ENCODE results near the gene CCL26. TPM values are rescaled to one million over a fixed set of nuclear protein-coding genes. Genes with fewer than 3 reads are reported as not detected.

CCL26 gene
- polyA plus RNA-seq (2013, experiment 1 of 2), result 5.3 TPM
- 5.3 TPM for polyA plus RNA-seq (2013, experiment 2 of 2)

GRCh38 chr7:75772081-75773077 is at the start of gene CCL26:
Gene CCL26, minus strand, starts transcription at chr7:75772211. Its CDS starts 35 bp downstream, at chr7:75772176.
- H3K4me1 ChIP-seq (ENCODE audit: insufficient read depth, low read length), result no peaks in the 10 kb centered on the region; the same call in 1 of the 2 replicates
- no peak within 1 kb of the TSS for H3K27ac ChIP-seq (ENCODE audit: low read depth, low read length)
- H3K27me3 ChIP-seq (ENCODE audit: insufficient read depth, low read length), result no peaks in the 10 kb centered on the region
- no peaks in the 10 kb centered on the region for H3K9me3 ChIP-seq (ENCODE audit: insufficient read depth, low read depth, low read length)
- H3K36me3 ChIP-seq (ENCODE audit: insufficient read depth, low read length), result no peaks in the 10 kb centered on the region
- no peak within 1 kb of the TSS for H3K9ac ChIP-seq (ENCODE audit: low read depth, low read length)
- no peak within 1 kb of the TSS for H3K4me3 ChIP-seq (ENCODE audit: low read length)
- WGBS, result 89% methylated on average over 8 of the region's 9 CpGs

GRCh38 chr7:75820688-75821087 is 48.7 kb upstream of the CCL26 start:
- Histone ChIP-seq H3K27me3 (ENCODE audit: insufficient read depth, low read length) (no peaks in the 10 kb centered on the region), H3K36me3 (ENCODE audit: insufficient read depth, low read length) (no peaks in the 10 kb centered on the region), H3K4me3 (ENCODE audit: low read length) (no peak overlapping the region), H3K9ac (ENCODE audit: low read depth, low read length) (no peak overlapping the region), H3K9me3 (ENCODE audit: insufficient read depth, low read depth, low read length) (no peaks in the 10 kb centered on the region), H3K4me1 (ENCODE audit: insufficient read depth, low read length) (no peaks in the 10 kb centered on the region), H3K27ac (ENCODE audit: low read depth, low read length) (no peak overlapping the region)
- 84% methylated on average over 1 of the region's 1 CpG for WGBS

- Histone ChIP-seq H3K27ac (ENCODE audit: low read depth, low read length) (no peak overlapping the region), H3K27me3 (ENCODE audit: insufficient read depth, low read length) (no peaks in the 10 kb centered on the region), H3K4me1 (ENCODE audit: insufficient read depth, low read length) (no peaks in the 10 kb centered on the region), H3K9ac (ENCODE audit: low read depth, low read length) (no peak overlapping the region), H3K4me3 (ENCODE audit: low read length) (no peak overlapping the region), H3K9me3 (ENCODE audit: insufficient read depth, low read depth, low read length) (no peaks in the 10 kb centered on the region), H3K36me3 (ENCODE audit: insufficient read depth, low read length) (no peaks in the 10 kb centered on the region)
- 85% methylated on average over 2 of the region's 2 CpGs for WGBS
Observed at GRCh38 chr7:75819711-75820110, 47.7 kb upstream of the CCL26 start.

- Histone ChIP-seq H3K9ac (ENCODE audit: low read depth, low read length) (no peak overlapping the region), H3K27me3 (ENCODE audit: insufficient read depth, low read length) (no peaks in the 10 kb centered on the region), H3K27ac (ENCODE audit: low read depth, low read length) (no peak overlapping the region), H3K4me3 (ENCODE audit: low read length) (no peak overlapping the region), H3K4me1 (ENCODE audit: insufficient read depth, low read length) (no peaks in the 10 kb centered on the region), H3K9me3 (ENCODE audit: insufficient read depth, low read depth, low read length) (no peaks in the 10 kb centered on the region), H3K36me3 (ENCODE audit: insufficient read depth, low read length) (no peaks in the 10 kb centered on the region)
- 97% methylated on average over 5 of the region's 5 CpGs for WGBS
Observed at GRCh38 chr7:75818472-75818871, 46.5 kb upstream of the CCL26 start.

GRCh38 chr7:75817116-75817515 is 45.1 kb upstream of the CCL26 start:
- no peaks in the 10 kb centered on the region for H3K36me3 ChIP-seq (ENCODE audit: insufficient read depth, low read length)
- H3K9me3 ChIP-seq (ENCODE audit: insufficient read depth, low read depth, low read length), result no peaks in the 10 kb centered on the region
- WGBS, result 90% methylated on average over 5 of the region's 6 CpGs
- H3K27ac ChIP-seq (ENCODE audit: low read depth, low read length), result no peak overlapping the region
- no peak overlapping the region for H3K9ac ChIP-seq (ENCODE audit: low read depth, low read length)
- no peaks in the 10 kb centered on the region for H3K27me3 ChIP-seq (ENCODE audit: insufficient read depth, low read length)
- no peaks in the 10 kb centered on the region for H3K4me1 ChIP-seq (ENCODE audit: insufficient read depth, low read length)
- no peak overlapping the region for H3K4me3 ChIP-seq (ENCODE audit: low read length)

GRCh38 chr7:75815418-75816064 is 43.5 kb upstream of the CCL26 start:
- no peaks in the 10 kb centered on the region for H3K4me1 ChIP-seq (ENCODE audit: insufficient read depth, low read length)
- 89% methylated on average over 9 of the region's 10 CpGs for WGBS

GRCh38 chr7:75814407-75814947 is 42.5 kb upstream of the CCL26 start:
- H3K27ac ChIP-seq (ENCODE audit: low read depth, low read length), result no peak overlapping the region
- 93% methylated on average over 13 of the region's 13 CpGs for WGBS
- H3K4me3 ChIP-seq (ENCODE audit: low read length), result no peak overlapping the region
- H3K4me1 ChIP-seq (ENCODE audit: insufficient read depth, low read length), result no peaks in the 10 kb centered on the region
- H3K9ac ChIP-seq (ENCODE audit: low read depth, low read length), result no peak overlapping the region
- no peaks in the 10 kb centered on the region for H3K36me3 ChIP-seq (ENCODE audit: insufficient read depth, low read length)
- H3K9me3 ChIP-seq (ENCODE audit: insufficient read depth, low read depth, low read length), result no peaks in the 10 kb centered on the region
- no peaks in the 10 kb centered on the region for H3K27me3 ChIP-seq (ENCODE audit: insufficient read depth, low read length)

More at GRCh38 chr7:75815418-75816064, 43.5 kb upstream of the CCL26 start:
- Histone ChIP-seq H3K27me3 (ENCODE audit: insufficient read depth, low read length) (no peaks in the 10 kb centered on the region), H3K9me3 (ENCODE audit: insufficient read depth, low read depth, low read length) (no peaks in the 10 kb centered on the region), H3K27ac (ENCODE audit: low read depth, low read length) (no peak overlapping the region), H3K36me3 (ENCODE audit: insufficient read depth, low read length) (no peaks in the 10 kb centered on the region), H3K4me3 (ENCODE audit: low read length) (no peak overlapping the region), H3K9ac (ENCODE audit: low read depth, low read length) (no peak overlapping the region)

- no peak within 1 kb of the TSS for H3K9ac ChIP-seq (ENCODE audit: low read depth, low read length)
- 89% methylated on average over 7 of the region's 7 CpGs for WGBS
Observed at GRCh38 chr7:75813781-75814236, 41.8 kb upstream of the CCL26 start, which contains the start of gene CCL24. Gene CCL24, minus strand, starts transcription at chr7:75813806. Its CDS starts 91 bp downstream, at chr7:75813715.

GRCh38 chr7:75813084-75813483 is 41.1 kb upstream of the CCL26 start:
- H3K9ac ChIP-seq (ENCODE audit: low read depth, low read length), result no peak overlapping the region
- no peaks in the 10 kb centered on the region for H3K9me3 ChIP-seq (ENCODE audit: insufficient read depth, low read depth, low read length)
- WGBS, result 76% methylated on average over 3 of the region's 3 CpGs
- H3K27me3 ChIP-seq (ENCODE audit: insufficient read depth, low read length), result no peaks in the 10 kb centered on the region
- no peak overlapping the region for H3K27ac ChIP-seq (ENCODE audit: low read depth, low read length)
- no peaks in the 10 kb centered on the region for H3K36me3 ChIP-seq (ENCODE audit: insufficient read depth, low read length)
- no peak overlapping the region for H3K4me3 ChIP-seq (ENCODE audit: low read length)
- H3K4me1 ChIP-seq (ENCODE audit: insufficient read depth, low read length), result no peaks in the 10 kb centered on the region

More at GRCh38 chr7:75813781-75814236, 41.8 kb upstream of the CCL26 start, which contains the start of gene CCL24:
- no peak within 1 kb of the TSS for H3K4me3 ChIP-seq (ENCODE audit: low read length)
- H3K27ac ChIP-seq (ENCODE audit: low read depth, low read length), result no peak within 1 kb of the TSS
- H3K4me1 ChIP-seq (ENCODE audit: insufficient read depth, low read length), result no peaks in the 10 kb centered on the region
- H3K9me3 ChIP-seq (ENCODE audit: insufficient read depth, low read depth, low read length), result no peaks in the 10 kb centered on the region
- no peaks in the 10 kb centered on the region for H3K36me3 ChIP-seq (ENCODE audit: insufficient read depth, low read length)
- no peaks in the 10 kb centered on the region for H3K27me3 ChIP-seq (ENCODE audit: insufficient read depth, low read length)

- H3K36me3 ChIP-seq (ENCODE audit: insufficient read depth, low read length), result no peaks in the 10 kb centered on the region
- no peaks in the 10 kb centered on the region for H3K4me1 ChIP-seq (ENCODE audit: insufficient read depth, low read length)
- peaks cover under 1% of the 10 kb centered on the region; the same call in 1 of the 2 replicates for H3K9me3 ChIP-seq (ENCODE audit: insufficient read depth, low read depth, low read length)
- 90% methylated on average over 11 of the region's 11 CpGs for WGBS
- no peaks in the 10 kb centered on the region for H3K27me3 ChIP-seq (ENCODE audit: insufficient read depth, low read length)
- H3K9ac ChIP-seq (ENCODE audit: low read depth, low read length), result no peak overlapping the region
- H3K4me3 ChIP-seq (ENCODE audit: low read length), result no peak overlapping the region
- H3K27ac ChIP-seq (ENCODE audit: low read depth, low read length), result no peak overlapping the region
Observed at GRCh38 chr7:75811894-75812678, 40.1 kb upstream of the CCL26 start.

All from HUES64 (cell line).